ENCODE data around the gene RBM26.
"Not testable (repeated sequence)": the region's sequence is repeated elsewhere in the genome, so short reads cannot be mapped to it uniquely, and the experiment has no call there.

Gene RBM26

GRCh38 chr13:79328510-79328909, 77.5 kb downstream of the RBM26 start:
- no peak for DNase-seq

GRCh38 chr13:79320433-79320832, 85.6 kb downstream of the RBM26 start:
- no peak for DNase-seq

GRCh38 chr13:79318664-79319063, 87.4 kb downstream of the RBM26 start:
- DNase-seq = no peak

- no peak for DNase-seq
These were observed 88.2 kb downstream of the RBM26 start for GRCh38 chr13:79317856-79318255.

GRCh38 chr13:79314652-79315051, 91.4 kb downstream of the RBM26 start:
- DNase-seq = no peak

GRCh38 chr13:79312340-79312855, 93.7 kb downstream of the RBM26 start:
- no peak for DNase-seq

GRCh38 chr13:79311386-79311785, 94.7 kb downstream of the RBM26 start:
- no peak for DNase-seq

- no peak for DNase-seq
These were observed 96.4 kb downstream of the RBM26 start for GRCh38 chr13:79309690-79310089.

- DNase-seq = no peak
These were observed 98.2 kb downstream of the RBM26 start for GRCh38 chr13:79307866-79308298.

GRCh38 chr13:79307433-79307861, 98.6 kb downstream of the RBM26 start:
- no peak for DNase-seq

- DNase-seq = no peak
These were observed 99.4 kb downstream of the RBM26 start for GRCh38 chr13:79306650-79307049.

GRCh38 chr13:79297128-79297527, 108.9 kb downstream of the RBM26 start:
- DNase-seq = no peak

- DNase-seq = no peak
These were observed 109.9 kb downstream of the RBM26 start for GRCh38 chr13:79295906-79296706.

- no peak for DNase-seq
These were observed 115.3 kb downstream of the RBM26 start for GRCh38 chr13:79290595-79291244.

- DNase-seq = no peak
These were observed 116.5 kb downstream of the RBM26 start for GRCh38 chr13:79289571-79289970.

- no peak for DNase-seq
These were observed 117.9 kb downstream of the RBM26 start for GRCh38 chr13:79287939-79288795.

- no peak for DNase-seq
These were observed 120.9 kb downstream of the RBM26 start for GRCh38 chr13:79285159-79285558.

- DNase-seq = no peak
These were observed 122.3 kb downstream of the RBM26 start for GRCh38 chr13:79283742-79284141.

- no peak for DNase-seq
These were observed 123.1 kb downstream of the RBM26 start for GRCh38 chr13:79282976-79283375.

- DNase-seq = no peak
These were observed 123.5 kb downstream of the RBM26 start for GRCh38 chr13:79282508-79282907.

- DNase-seq = no peak
These were observed 124.7 kb downstream of the RBM26 start for GRCh38 chr13:79281339-79281747.

GRCh38 chr13:79279735-79280134, 126.3 kb downstream of the RBM26 start:
- DNase-seq = not testable (repeated sequence)

GRCh38 chr13:79273045-79273444, 133.0 kb downstream of the RBM26 start:
- DNase-seq = no peak
